Measurements from ENCODE around the gene RIPPLY1. TPM values are rescaled to one million over a fixed set of nuclear protein-coding genes. Genes with fewer than 3 reads are reported as not detected.

Gene RIPPLY1, protein sequence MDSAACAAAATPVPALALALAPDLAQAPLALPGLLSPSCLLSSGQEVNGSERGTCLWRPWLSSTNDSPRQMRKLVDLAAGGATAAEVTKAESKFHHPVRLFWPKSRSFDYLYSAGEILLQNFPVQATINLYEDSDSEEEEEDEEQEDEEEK
- under 1 TPM in 8 of 10 donors, not detected in 2; 0.17 to 0.71 (median 0.44) TPM for polyA plus RNA-seq (ENCODE audit: insufficient read length in 10 of 10)
- long read RNA-seq, donor 1, result 0 reads
- long read RNA-seq, donor 2, result 0 reads
- long read RNA-seq, donor 3, result 0 reads
- long read RNA-seq, donor 4, result 0 reads
- long read RNA-seq, donor 5, result 0 reads
- long read RNA-seq, donor 6, result 0 reads
- long read RNA-seq, donor 7, result 0 reads
- long read RNA-seq, donor 8, result 0 reads
- long read RNA-seq, donor 9, result 0 reads

GRCh38 chrX:106903291-106903824 lies at the start of gene RIPPLY1:
TSS of gene RIPPLY1 (minus strand) at chrX:106903341. CDS start at chrX:106903287, 54 bp downstream.
- no peak for DNase-seq

GRCh38 chrX:106952538-106952937 lies 49.4 kb upstream of the RIPPLY1 start:
- DNase-seq, result no peak

- DNase-seq, result no peak
These were observed 48.9 kb upstream of the RIPPLY1 start for GRCh38 chrX:106952089-106952488.

DNA sequence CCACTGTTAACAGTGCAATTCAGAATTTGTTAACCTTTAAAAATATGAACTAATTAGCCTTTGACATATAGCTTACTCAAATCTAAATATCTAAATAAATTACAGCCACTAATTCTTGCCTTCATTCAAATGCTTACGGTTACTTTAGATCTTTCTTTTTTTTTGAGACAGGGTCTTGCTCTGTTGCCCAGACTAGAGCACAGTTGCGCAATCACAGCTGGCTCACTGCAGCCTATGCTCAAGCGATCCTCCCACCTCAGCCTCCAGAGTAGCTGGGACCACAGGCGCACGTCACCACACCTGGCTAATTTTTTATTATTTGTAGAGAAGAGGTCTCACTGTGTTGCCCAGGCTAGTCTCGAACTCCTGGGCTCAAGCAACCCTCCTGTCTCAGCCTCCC lies 48.1 kb upstream of the RIPPLY1 start:
- no peak for DNase-seq

GRCh38 chrX:106950381-106950780 lies 47.2 kb upstream of the RIPPLY1 start:
- DNase-seq, result no peak

DNA sequence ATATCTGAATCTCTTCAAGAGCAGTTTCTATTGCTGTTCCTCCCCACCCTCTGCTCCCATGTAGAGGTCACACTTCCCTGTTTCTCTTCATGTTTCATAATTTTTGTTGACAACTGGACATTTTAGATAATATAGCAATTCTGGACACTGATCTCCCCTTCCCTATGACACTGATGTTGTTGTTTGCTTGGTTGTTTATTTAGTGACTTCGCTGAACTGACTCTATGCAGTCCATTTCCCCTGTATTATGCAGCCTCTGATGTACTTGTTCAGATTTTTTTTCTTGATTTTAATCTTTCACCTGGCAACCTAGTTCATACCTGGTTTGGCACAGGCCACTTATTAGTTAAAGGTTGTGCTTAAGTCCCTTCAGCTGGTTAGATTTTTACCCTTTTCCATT lies 46.2 kb upstream of the RIPPLY1 start:
- no peak for DNase-seq

DNA sequence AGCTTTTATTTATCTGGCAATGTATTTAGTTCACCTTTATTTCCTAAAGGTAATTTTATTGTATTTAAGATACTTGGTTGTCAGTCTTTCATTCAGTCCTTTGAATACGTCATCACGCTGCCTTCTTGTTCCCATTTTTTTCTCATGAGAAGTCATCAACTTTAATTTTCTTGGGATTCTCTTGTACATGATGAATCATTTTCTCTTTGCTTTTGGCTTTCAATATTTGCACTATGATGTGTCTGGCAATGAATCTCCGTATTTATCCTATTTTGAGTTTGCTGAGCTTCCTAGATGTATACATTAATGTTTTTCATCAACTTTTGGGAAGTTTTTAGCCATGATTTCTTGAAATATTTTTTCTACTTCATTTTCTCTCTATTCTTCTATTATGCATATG lies 45.5 kb upstream of the RIPPLY1 start:
- DNase-seq, result no peak

GRCh38 chrX:106946464-106946863 lies 43.3 kb upstream of the RIPPLY1 start:
- DNase-seq, result no peak

GRCh38 chrX:106940068-106940467 lies 36.9 kb upstream of the RIPPLY1 start:
- no peak for DNase-seq

- DNase-seq, result no peak
These were observed 36.4 kb upstream of the RIPPLY1 start for GRCh38 chrX:106939566-106939965.

GRCh38 chrX:106936246-106936645 lies 33.1 kb upstream of the RIPPLY1 start:
- no peak for DNase-seq

GRCh38 chrX:106935175-106935574 lies 32.0 kb upstream of the RIPPLY1 start:
- no peak for DNase-seq

DNA sequence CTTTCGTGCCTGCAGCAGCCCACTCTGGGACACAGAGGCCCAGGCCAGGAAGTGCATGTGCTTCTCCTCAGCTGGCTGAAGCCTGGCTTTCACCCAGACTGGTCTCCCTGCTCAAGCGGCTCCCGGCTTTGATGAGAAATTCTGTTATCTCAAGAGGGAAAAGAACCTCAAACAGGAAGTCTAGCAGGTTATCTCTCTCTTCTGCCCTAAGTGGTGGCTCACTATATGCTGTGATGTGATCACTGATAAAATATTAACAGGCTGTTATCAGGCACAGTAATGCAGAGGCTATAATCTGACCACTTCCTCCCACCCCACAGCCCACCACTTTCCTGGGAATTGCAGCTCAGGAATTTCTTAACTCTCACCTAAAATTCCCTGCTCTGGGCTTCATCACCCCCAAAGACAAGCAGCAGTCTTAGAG lies 30.4 kb upstream of the RIPPLY1 start:
- no peak for DNase-seq

GRCh38 chrX:106932960-106933537 lies 29.9 kb upstream of the RIPPLY1 start:
- no peak for DNase-seq

GRCh38 chrX:106932492-106932923 lies 29.4 kb upstream of the RIPPLY1 start:
- DNase-seq, result no peak

GRCh38 chrX:106931831-106932491 lies 28.8 kb upstream of the RIPPLY1 start:
- DNase-seq, result no peak

DNA sequence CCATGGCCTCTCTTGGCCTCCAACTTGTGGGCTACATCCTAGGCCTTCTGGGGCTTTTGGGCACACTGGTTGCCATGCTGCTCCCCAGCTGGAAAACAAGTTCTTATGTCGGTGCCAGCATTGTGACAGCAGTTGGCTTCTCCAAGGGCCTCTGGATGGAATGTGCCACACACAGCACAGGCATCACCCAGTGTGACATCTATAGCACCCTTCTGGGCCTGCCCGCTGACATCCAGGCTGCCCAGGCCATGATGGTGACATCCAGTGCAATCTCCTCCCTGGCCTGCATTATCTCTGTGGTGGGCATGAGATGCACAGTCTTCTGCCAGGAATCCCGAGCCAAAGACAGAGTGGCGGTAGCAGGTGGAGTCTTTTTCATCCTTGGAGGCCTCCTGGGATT lies 25.1 kb upstream of the RIPPLY1 start:
- DNase-seq, result no peak

GRCh38 chrX:106927700-106928099 lies 24.6 kb upstream of the RIPPLY1 start:
- no peak for DNase-seq

DNA sequence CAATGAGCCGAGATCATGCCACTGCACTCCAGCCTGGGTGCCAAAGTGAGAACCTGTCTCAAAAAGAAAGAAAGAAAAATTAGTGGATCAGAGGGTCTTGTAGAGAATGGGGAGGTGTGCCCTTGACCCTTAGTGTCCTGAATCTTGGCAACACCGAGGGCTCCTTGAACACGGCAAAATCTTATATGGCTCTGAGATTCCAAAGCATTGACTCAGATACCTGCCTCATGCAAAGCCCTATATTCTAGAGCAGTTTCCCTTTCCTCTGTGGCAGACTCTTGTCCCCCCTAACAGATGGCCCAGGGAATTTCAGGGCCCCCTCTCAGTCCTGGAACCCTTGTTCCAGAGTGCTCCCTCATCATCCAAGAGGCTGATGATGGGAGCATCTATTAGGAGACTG lies 23.9 kb upstream of the RIPPLY1 start:
- DNase-seq, result no peak

- DNase-seq, result no peak
These were observed 18.5 kb upstream of the RIPPLY1 start for GRCh38 chrX:106921637-106922036.

DNA sequence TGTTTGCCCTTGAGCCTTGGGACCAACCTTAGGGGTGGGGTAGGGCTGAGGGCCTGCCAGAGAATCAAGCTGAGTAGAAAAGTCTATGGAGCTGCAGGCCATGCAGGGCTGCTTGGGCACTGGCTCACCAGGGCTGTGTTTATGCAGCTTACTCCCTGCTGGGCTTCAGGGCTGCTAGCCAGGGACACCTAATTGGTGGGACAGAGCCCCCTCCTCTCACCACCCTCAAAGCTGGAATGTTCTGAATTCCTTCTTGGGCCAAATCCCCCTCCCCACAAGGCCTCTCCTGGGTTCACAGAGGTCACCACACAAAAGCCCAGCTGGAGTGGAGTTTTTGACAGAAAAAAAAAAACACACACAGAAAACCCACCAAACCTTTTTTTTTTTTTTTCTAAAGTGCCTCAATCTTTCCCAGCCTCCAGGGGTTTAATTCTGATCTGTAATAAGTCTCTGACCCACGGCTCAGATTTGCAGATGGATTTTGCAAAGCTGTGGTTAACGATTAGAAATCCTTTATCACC lies 16.9 kb upstream of the RIPPLY1 start, which contains the start of gene CLDN2:
Gene CLDN2, plus strand, starts transcription at position 471 of the 521 bp plus-strand sequence. CDS start 7,827 bp downstream, outside the sequence.
- DNase-seq, result no peak

- DNase-seq, result peak in 1 of 3 donors; percentile 16
These were observed 14.8 kb upstream of the RIPPLY1 start for GRCh38 chrX:106917830-106918500.
